Subcutaneous adipose tissue (tissue), 4 donors: Measurements from ENCODE around the gene TMEM128. TPM values are rescaled to one million over a fixed set of nuclear protein-coding genes. Genes with fewer than 3 reads are reported as not detected.

Experiments
- total RNA-seq, 4 donors: library from RNA; depleted of rRNA; stranded (reverse); fragments of >200 nt; gene quantifications; one replicate each; pipeline ENCODE4 v1.1.0, GENCODE V29; 2016
- TF ChIP-seq, protein P1 (sequence below): fragments of 450-650 bp; IDR thresholded peaks from one replicate; pipeline ENCODE4 v1.5.1; 2016; ENCODE audit warnings: low read depth, mild to moderate bottlenecking, control low read depth, antibody characterized with exemption, moderate library complexity

TMEM128 gene, protein sequence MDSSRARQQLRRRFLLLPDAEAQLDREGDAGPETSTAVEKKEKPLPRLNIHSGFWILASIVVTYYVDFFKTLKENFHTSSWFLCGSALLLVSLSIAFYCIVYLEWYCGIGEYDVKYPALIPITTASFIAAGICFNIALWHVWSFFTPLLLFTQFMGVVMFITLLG
- 10 to 100 TPM; 15.2 to 24.5 (median 17.3) TPM for total RNA-seq

DNA sequence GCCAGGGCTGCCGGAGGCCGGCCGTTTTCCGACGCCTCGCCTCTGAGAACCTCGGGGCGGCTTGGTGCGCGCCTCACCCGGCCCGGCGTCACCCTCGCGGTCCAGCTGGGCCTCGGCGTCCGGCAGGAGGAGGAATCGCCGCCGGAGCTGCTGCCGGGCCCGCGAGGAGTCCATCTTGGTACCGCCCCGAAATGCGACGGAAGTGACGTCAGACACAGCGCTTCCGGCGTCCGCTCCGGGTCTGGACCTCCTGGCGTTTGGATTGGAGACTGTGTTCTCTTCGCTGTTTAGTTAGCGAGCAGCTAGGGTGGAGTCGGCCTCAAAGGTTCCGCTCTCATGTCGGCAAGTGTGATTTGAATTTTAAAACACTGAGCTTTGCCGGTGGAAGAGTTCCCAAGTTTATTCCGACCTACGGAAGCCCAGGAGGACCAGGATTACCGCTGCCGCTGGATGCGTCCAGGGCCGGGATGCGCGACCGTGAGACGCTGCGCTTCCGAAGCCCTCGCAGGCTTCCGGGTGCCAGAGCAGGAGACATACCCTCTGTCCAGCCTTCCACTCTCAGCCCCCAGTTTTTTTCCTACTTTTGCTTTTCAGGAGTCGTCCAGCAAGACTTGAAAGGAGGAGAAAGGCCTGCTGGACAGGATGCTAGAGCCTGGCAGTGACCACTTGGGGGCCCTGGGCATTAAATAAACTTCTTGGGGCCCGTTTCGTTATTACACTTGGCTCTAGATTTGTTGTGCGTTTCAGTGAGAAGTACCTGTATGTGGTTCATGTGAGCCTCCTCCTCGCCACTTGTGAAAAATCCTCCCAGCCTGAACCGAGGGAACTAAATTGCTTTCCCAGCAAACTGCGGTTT lies at the start of gene TMEM128:
TMEM128 (minus strand) TSS at position 195 of the 856 bp plus-strand sequence; CDS start at position 174, 21 bp downstream.
- TF ChIP-seq, protein P1, sequence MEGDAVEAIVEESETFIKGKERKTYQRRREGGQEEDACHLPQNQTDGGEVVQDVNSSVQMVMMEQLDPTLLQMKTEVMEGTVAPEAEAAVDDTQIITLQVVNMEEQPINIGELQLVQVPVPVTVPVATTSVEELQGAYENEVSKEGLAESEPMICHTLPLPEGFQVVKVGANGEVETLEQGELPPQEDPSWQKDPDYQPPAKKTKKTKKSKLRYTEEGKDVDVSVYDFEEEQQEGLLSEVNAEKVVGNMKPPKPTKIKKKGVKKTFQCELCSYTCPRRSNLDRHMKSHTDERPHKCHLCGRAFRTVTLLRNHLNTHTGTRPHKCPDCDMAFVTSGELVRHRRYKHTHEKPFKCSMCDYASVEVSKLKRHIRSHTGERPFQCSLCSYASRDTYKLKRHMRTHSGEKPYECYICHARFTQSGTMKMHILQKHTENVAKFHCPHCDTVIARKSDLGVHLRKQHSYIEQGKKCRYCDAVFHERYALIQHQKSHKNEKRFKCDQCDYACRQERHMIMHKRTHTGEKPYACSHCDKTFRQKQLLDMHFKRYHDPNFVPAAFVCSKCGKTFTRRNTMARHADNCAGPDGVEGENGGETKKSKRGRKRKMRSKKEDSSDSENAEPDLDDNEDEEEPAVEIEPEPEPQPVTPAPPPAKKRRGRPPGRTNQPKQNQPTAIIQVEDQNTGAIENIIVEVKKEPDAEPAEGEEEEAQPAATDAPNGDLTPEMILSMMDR, result no peak

DNA sequence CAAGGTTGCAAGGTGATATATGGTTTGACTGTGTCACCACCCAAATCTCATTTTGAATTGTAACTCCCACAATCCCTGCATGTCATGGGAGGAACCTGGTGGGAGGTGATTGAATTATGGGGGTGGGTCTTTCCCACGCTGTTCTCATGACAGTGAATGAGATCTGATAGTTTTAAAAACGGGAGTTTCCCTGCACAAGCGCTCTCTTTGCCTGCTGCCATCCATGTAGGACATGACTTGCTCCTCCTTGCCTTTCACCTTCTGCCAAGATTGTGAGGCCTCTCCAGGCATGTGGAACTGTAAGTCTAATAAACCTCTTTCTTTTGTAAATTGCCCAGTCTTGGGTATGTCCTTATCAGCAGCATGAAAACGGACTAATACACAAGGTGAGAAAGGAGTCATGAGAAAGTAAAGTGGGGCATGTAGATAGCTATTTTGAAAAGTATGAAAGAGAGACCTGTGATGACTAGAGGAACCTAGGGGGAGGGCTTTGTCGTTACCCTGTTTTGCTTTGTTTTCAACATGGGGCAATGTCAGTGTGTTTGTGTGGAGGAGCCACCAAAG lies 48.3 kb upstream of the TMEM128 start:
- TF ChIP-seq, protein P1, result no peak

DNA sequence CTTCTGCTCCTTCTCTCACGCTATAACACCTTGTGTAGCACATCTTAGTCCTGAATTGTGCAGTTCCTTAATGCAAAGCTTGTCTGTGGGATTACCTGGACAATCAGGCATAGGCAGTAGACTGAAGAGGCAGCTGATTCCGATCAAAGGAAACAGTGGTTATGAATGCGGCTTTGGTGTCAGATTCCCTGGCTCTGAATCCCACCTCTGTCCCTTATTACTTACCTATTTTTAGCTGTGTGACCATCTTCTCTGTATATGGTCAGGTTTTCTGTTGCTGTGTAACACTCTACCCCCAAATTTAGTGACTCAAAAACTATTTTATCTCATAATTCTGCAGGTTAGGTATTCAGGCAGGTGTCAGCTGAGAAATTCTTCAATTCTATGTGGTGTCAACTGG lies 45.3 kb upstream of the TMEM128 start:
- TF ChIP-seq, protein P1, result no peak

DNA sequence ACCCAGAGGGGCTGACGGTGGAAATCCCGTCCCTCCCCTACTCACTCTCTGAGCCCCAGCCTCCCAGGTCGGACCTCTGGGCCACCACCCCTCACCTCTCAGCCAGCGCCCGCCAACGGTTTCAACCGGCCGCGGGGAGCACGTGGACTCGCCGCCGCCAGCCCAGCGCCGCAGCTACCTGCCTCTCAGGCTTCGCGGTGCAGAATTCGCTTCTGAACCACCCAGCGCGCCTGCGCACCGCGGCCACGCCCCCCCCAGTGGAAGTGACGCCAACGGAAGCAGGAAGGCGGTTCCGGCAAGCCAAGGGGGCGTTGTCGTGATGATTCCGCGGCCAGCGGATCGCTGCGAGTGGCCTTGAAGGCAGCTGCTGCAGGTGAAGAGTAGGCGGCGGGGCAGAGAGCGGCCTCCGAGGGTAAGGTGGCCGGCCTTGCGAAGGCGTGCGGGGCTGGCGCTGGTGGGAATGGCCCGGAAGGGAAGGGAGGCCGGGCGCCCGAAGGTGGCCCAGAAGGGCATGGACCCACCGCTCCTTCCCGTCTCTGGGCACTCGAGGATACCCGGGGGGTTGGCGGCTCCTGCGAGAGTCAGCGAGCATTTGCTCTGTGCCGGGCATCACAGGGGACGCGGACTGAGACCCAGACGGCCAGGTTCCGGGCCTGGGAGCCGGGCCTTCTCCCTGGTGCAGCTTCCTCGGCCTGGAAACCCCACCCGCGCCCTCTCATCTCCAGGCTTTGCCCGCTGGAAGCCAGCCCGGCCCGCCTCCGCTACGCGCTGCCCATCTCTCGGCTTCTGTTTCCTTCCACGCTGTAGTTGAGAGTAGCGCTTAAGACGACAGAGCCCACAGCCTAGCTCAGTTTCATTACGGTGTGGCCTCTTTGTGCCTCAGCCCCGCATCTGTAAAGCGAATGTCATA lies 42.2 kb upstream of the TMEM128 start, which contains the start of the genes LYAR and ZBTB49:
LYAR (minus strand) TSS at position 214 of the 910 bp plus-strand sequence. CDS start 6,412 bp downstream, outside the sequence.
ZBTB49 (plus strand) TSS at position 311 of the 910 bp plus-strand sequence. CDS start 9,695 bp downstream, outside the sequence.
- TF ChIP-seq, protein P1, result no peak

DNA sequence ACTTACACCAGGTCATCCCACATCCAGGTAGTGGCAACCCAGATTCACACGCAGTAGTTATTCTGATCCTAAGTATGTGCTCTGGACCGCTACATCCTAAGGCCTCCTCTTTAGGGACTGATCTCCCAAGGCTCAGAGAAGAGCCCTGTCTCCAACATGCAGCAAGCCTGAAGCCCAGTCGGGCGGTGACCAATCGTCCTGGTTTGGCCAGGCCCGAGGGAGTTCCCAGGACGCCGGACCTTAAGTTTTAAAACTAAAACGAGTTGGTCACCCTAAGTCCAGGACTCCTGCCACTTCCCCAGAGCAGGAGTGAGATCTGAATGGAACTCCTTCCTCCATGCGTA lies 41.5 kb upstream of the TMEM128 start:
- TF ChIP-seq, protein P1, result no peak

DNA sequence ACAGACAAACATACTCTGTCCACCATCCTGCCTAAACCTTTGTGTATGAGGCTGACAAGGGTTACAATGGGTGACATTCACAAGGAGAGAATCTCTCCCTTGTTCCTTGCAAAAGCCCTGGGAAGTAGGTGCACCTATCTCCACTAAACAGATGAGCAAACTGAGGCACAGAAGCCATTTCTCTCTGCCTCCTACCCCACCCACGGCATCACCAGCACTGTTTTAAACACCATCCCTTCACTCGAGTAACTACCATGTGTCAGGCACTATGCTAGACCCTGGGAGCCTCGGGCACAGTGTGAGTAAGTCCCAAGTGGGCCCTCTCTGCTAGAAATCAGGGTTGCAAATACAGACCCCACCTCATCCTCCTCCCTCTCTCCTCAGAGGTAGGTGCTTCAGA lies 41.0 kb upstream of the TMEM128 start:
- TF ChIP-seq, protein P1, result no peak
